HepG2 (cell line): ENCODE measurements around the gene PTPRN. TPM values are rescaled to one million over a fixed set of nuclear protein-coding genes. Genes with fewer than 3 reads are reported as not detected.
A peak's percentile ranks its signal among the peaks of the same experiment; 100 is the strongest.

Experiments
- ATF7 ChIP-seq, 2 experiments: fragments of 450-650 bp in 1 of 2; sonication (generic) in 1 of 2; formaldehyde crosslinking in 1 of 2; IDR thresholded peaks; 2 replicates each; pipeline versions ENCODE4 v1.4.0 to v1.6.1; 2016 to 2020; ENCODE audit warnings: antibody characterized with exemption in 1 of 2, mild to moderate bottlenecking in 1 of 2, missing genetic modification reagents in 1 of 2
- GATAD1 ChIP-seq: IDR thresholded peaks from 2 replicates; pipeline ENCODE4 v1.6.1; 2016; ENCODE audit warnings: missing genetic modification reagents, missing compliant biosample characterization
- HDAC2 ChIP-seq: sonication (generic); formaldehyde crosslinking; IDR thresholded peaks from 2 replicates; pipeline ENCODE4 v1.4.0; 2020; ENCODE audit warnings: missing genetic modification reagents
- KAT2B ChIP-seq: fragments of 150-350 bp; IDR thresholded peaks from 2 replicates; pipeline ENCODE4 v1.6.1; 2014; ENCODE audit warnings: low read depth, low read length, borderline replicate concordance
- LBX2 ChIP-seq: sonication (generic); formaldehyde crosslinking; IDR thresholded peaks from 2 replicates; pipeline ENCODE4 v1.5.0; 2020; ENCODE audit warnings: missing genetic modification reagents, mild to moderate bottlenecking, borderline replicate concordance
- MED8 ChIP-seq: sonication (generic); formaldehyde crosslinking; IDR thresholded peaks from 2 replicates; pipeline ENCODE4 v1.8.1; 2023; ENCODE audit warnings: mild to moderate bottlenecking, missing genetic modification reagents; ENCODE audit not compliant: insufficient replicate concordance
- NFIC ChIP-seq: IDR thresholded peaks from 2 replicates; pipeline ENCODE4 v1.6.1; 2012; ENCODE audit warnings: mild to moderate bottlenecking, low read length, inconsistent platforms
- NR2C2 ChIP-seq: sonication (generic); formaldehyde crosslinking; IDR thresholded peaks from 2 replicates; pipeline ENCODE4 v1.4.0; 2020; ENCODE audit warnings: missing genetic modification reagents, mild to moderate bottlenecking, moderate library complexity, borderline replicate concordance
- THAP8 ChIP-seq: sonication (generic); formaldehyde crosslinking; IDR thresholded peaks from 2 replicates; pipeline ENCODE4 v1.5.1; 2020; ENCODE audit warnings: missing genetic modification reagents, mild to moderate bottlenecking, borderline replicate concordance
- ZBTB26 ChIP-seq: IDR thresholded peaks from 2 replicates; pipeline ENCODE4 v1.6.1; 2016; ENCODE audit warnings: missing compliant biosample characterization, missing genetic modification reagents, borderline replicate concordance
- ZNF101 ChIP-seq: sonication (generic); formaldehyde crosslinking; IDR thresholded peaks from 2 replicates; pipeline ENCODE4 v1.4.0; 2020; ENCODE audit warnings: mild to moderate bottlenecking, low read depth, missing genetic modification reagents, borderline replicate concordance
- ZNF205 ChIP-seq: IDR thresholded peaks from 2 replicates; pipeline ENCODE4 v1.6.1; 2018; ENCODE audit warnings: missing biosample characterization, missing genetic modification reagents
- ZNF256 ChIP-seq: sonication (generic); formaldehyde crosslinking; conservative IDR thresholded peaks from 2 replicates; pipeline ENCODE4 v1.4.0; 2020; ENCODE audit warnings: missing genetic modification reagents
- ZNF317 ChIP-seq: sonication (generic); formaldehyde crosslinking; IDR thresholded peaks from 2 replicates; pipeline ENCODE4 v1.5.0; 2020; ENCODE audit warnings: mild to moderate bottlenecking, missing genetic modification reagents
- ZNF510 ChIP-seq: sonication (generic); formaldehyde crosslinking; IDR thresholded peaks from 2 replicates; pipeline ENCODE4 v1.4.0; 2020; ENCODE audit warnings: low read depth, mild to moderate bottlenecking, missing genetic modification reagents
- ZNF605 ChIP-seq: sonication (generic); formaldehyde crosslinking; IDR thresholded peaks from 2 replicates; pipeline ENCODE4 v1.8.0; 2022; ENCODE audit warnings: mild to moderate bottlenecking, missing genetic modification reagents
- ZNF674 ChIP-seq: sonication (generic); formaldehyde crosslinking; IDR thresholded peaks from 2 replicates; pipeline ENCODE4 v1.5.0; 2020; ENCODE audit warnings: low read depth, mild to moderate bottlenecking, missing genetic modification reagents
- ZNF687 ChIP-seq: sonication (generic); formaldehyde crosslinking; IDR thresholded peaks from 2 replicates; pipeline ENCODE4 v1.5.1; 2020; ENCODE audit warnings: mild to moderate bottlenecking, missing genetic modification reagents, moderate library complexity
- ZNF704 ChIP-seq: sonication (generic); formaldehyde crosslinking; IDR thresholded peaks from 2 replicates; pipeline ENCODE4 v1.8.1; 2023; ENCODE audit warnings: mild to moderate bottlenecking, inconsistent platforms, moderate library complexity, missing genetic modification reagents, borderline replicate concordance
- ZNF784 ChIP-seq: sonication (generic); formaldehyde crosslinking; IDR thresholded peaks from 2 replicates; pipeline ENCODE4 v1.5.1; 2020; ENCODE audit warnings: missing genetic modification reagents, mild to moderate bottlenecking, borderline replicate concordance
- polyA plus RNA-seq, 8 experiments: library from polyadenylated mRNA; depleted of rRNA in 3 of 8; stranded (reverse) in 7 of 8; unstranded in 1 of 8; fragments of >200 nt; fragmentation: Illumina TruSeq in 4 of 8; extraction: Trizol in 4 of 8; gene quantifications; 2 replicates each; pipeline versions ENCODE4 v1.2.1 to v1.2.3, GENCODE V29; 2011 to 2016; ENCODE audit warnings: low read depth in 4 of 8, missing spikeins in 1 of 8, mixed read lengths in 1 of 8; ENCODE audit not compliant: insufficient read depth in 1 of 8
- total RNA-seq, 5 experiments: library from RNA; depleted of rRNA; stranded (reverse); fragments of >200 nt; fragmentation: Illumina TruSeq; extraction: Trizol; gene quantifications; 2 replicates each; pipeline ENCODE4 v1.2.3, GENCODE V29; 2016; ENCODE audit warnings: low read depth in 1 of 5

The PTPRN gene
- total and polyA plus RNA-seq, 2 of the 13 experiments (the other 11 are each of a cell fraction or from before 2014, with no cell fraction given) = 0.26 TPM; not detected in 1

- TF ChIP-seq ZNF687 (CRISPR knock-in tag) (peak; percentile 71), ZNF205 (CRISPR knock-in tag) (no peak), KAT2B (no peak), ATF7 (IDR thresholded peaks at IDR 0.05) (no peak), ATF7 (CRISPR knock-in tag; IDR thresholded peaks at IDR 0.05) (0 out of 2 replicates have a peak, but pooled peaks have one; percentile 12), LBX2 (CRISPR knock-in tag) (0 out of 2 replicates have a peak, but pooled peaks have one; percentile 49), GATAD1 (CRISPR knock-in tag) (no peak), ZNF317 (CRISPR knock-in tag) (peak; percentile 40; the same call in 1 of the 2 replicates), ZNF674 (no peak), ZNF256 (CRISPR knock-in tag) (no peak), ZNF784 (CRISPR knock-in tag) (no peak), THAP8 (CRISPR knock-in tag) (no peak), ZNF101 (no peak), NR2C2 (CRISPR knock-in tag) (no peak), ZNF704 (no peak), MED8 (CRISPR knock-in tag) (no peak), ZNF605 (CRISPR knock-in tag) (no peak), HDAC2 (CRISPR knock-in tag) (0 out of 2 replicates have a peak, but pooled peaks have one; percentile 53), NFIC (no peak), ZBTB26 (0 out of 2 replicates have a peak, but pooled peaks have one; percentile 15), ZNF510 (CRISPR knock-in tag) (no peak)
Measured at GRCh38 chr2:219269362-219270054, 39.7 kb downstream of the PTPRN start (continued).
